ENCODE measurements around the gene PFN1. TPM values are rescaled to one million over a fixed set of nuclear protein-coding genes. Genes with fewer than 3 reads are reported as not detected.
A peak's percentile ranks its signal among the peaks of the same experiment; 100 is the strongest.

PFN1 gene
- total and polyA plus RNA-seq, 10 of the 15 experiments (the other 5 are each of a cell fraction or from before 2014, with no cell fraction given): 154 to 3,892 (median 1,918) TPM

DNA sequence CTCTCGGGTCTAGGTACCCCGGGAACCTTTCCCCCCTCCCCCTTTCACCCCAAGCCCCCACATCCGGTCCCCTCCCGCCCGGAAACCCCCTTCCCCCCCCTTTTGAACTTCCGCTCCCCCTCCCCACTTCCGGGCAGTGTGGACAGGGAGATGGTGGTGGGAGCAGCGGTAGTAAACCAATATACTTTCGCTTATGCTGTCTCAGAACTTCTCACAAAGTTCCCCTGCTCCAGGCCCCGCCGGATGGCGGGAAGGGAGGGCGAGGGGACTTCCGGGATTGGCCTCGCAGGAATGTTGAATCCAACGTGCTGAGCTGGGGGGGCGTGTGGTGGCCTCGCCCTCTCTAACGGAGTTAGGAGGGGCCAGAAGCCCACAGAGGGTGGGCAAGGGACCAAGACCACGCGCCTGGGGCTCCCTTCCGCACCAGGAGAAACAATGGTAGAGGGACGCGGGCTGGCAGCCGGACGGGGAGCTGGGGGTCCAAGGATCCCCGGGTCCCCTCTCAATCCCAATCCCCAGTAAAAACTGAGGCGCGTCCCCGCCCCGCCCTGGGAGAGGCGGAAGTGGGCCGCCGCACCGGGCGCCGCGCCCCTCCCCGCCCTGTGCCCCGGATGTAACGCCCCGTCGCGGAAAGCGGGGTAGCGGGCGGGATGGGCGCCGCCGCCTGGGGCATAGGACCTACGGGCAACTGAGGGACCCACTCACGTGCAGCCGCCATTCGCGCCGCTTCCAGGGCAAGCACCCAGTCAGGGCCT lies 742 bp downstream of the PFN1 start (continued):
- TF ChIP-seq, protein P1, sequence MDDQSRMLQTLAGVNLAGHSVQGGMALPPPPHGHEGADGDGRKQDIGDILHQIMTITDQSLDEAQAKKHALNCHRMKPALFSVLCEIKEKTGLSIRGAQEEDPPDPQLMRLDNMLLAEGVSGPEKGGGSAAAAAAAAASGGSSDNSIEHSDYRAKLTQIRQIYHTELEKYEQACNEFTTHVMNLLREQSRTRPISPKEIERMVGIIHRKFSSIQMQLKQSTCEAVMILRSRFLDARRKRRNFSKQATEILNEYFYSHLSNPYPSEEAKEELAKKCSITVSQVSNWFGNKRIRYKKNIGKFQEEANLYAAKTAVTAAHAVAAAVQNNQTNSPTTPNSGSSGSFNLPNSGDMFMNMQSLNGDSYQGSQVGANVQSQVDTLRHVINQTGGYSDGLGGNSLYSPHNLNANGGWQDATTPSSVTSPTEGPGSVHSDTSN (IDR thresholded peaks at IDR 0.05; ENCODE audit: insufficient replicate concordance, low read depth, low read length): no peak
- TF ChIP-seq PAX5 (IDR thresholded peaks at IDR 0.05; ENCODE audit: borderline replicate concordance, low read depth, low read length) (0 out of 2 replicates have a peak, but pooled peaks have one; percentile 40), SMAD5 (IDR thresholded peaks at IDR 0.05; ENCODE audit: low read depth) (peak; percentile 21; the same call in 1 of the 2 replicates), LARP7 (IDR thresholded peaks at IDR 0.05) (peak; percentile 22; the same call in 1 of the 2 replicates), TAF1 (IDR thresholded peaks at IDR 0.05; ENCODE audit: borderline replicate concordance, low read depth, low read length) (peak; percentile 76), FOXM1 (IDR thresholded peaks at IDR 0.05; ENCODE audit: low read depth, low read length) (no peak), RELA (IDR thresholded peaks at IDR 0.05; ENCODE audit: borderline replicate concordance, partially characterized antibody) (peak; percentile 70), ZSCAN29 (IDR thresholded peaks at IDR 0.05) (peak; percentile 48; the same call in 1 of the 2 replicates), NR2C1 (IDR thresholded peaks at IDR 0.05) (peak; percentile 69), BHLHE40 (IDR thresholded peaks at IDR 0.05; ENCODE audit: borderline replicate concordance in 1 of 2, low read depth in 2 of 2, low read length in 1 of 2) (peak; percentile 53 to 92; a peak in 3 of 4 replicates), SMAD1 (IDR thresholded peaks at IDR 0.05; ENCODE audit: low read depth, partially characterized antibody) (no peak), POU2F2 (IDR thresholded peaks at IDR 0.05; ENCODE audit: borderline replicate concordance, low read depth, low read length) (peak; percentile 43; the same call in 1 of the 3 replicates), IKZF2 (IDR thresholded peaks at IDR 0.05) (peak; percentile 77 to 78), GATAD2B (conservative IDR thresholded peaks at IDR 0.05; ENCODE audit: low read depth) (peak; percentile 69), NBN (IDR thresholded peaks at IDR 0.05) (peak; percentile 39; the same call in 1 of the 2 replicates), NFIC (IDR thresholded peaks at IDR 0.05; ENCODE audit: low read depth, low read length) (no peak), ETV6 (conservative IDR thresholded peaks at IDR 0.05 in 1 of 2, IDR thresholded peaks at IDR 0.05 in 1 of 2; ENCODE audit: borderline replicate concordance in 1 of 2, low read depth in 1 of 2) (peak in 1 of 2 experiments; percentile 87; a peak in 2 of 4 replicates), BCL11A (IDR thresholded peaks at IDR 0.05; ENCODE audit: low read depth, low read length) (0 out of 2 replicates have a peak, but pooled peaks have one; percentile 9), EED (IDR thresholded peaks at IDR 0.05; ENCODE audit: low read depth) (peak; percentile 54; the same call in 1 of the 2 replicates), KAT2A (conservative IDR thresholded peaks at IDR 0.05; ENCODE audit: control insufficient read depth, low read depth, low read length) (no peak), BACH1 (IDR thresholded peaks at IDR 0.05; ENCODE audit: borderline replicate concordance) (peak; percentile 72), YY1 (IDR thresholded peaks at IDR 0.05; ENCODE audit: low read depth, low read length) (0 out of 2 replicates have a peak, but pooled peaks have one; percentile 43), DPF2 (IDR thresholded peaks at IDR 0.05) (peak; percentile 70; the same call in 1 of the 2 replicates)
- TF ChIP-seq, protein P2, sequence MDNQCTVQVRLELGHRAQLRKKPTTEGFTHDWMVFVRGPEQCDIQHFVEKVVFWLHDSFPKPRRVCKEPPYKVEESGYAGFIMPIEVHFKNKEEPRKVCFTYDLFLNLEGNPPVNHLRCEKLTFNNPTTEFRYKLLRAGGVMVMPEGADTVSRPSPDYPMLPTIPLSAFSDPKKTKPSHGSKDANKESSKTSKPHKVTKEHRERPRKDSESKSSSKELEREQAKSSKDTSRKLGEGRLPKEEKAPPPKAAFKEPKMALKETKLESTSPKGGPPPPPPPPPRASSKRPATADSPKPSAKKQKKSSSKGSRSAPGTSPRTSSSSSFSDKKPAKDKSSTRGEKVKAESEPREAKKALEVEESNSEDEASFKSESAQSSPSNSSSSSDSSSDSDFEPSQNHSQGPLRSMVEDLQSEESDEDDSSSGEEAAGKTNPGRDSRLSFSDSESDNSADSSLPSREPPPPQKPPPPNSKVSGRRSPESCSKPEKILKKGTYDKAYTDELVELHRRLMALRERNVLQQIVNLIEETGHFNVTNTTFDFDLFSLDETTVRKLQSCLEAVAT (IDR thresholded peaks at IDR 0.05): peak; percentile 85
- TF ChIP-seq, protein P3, sequence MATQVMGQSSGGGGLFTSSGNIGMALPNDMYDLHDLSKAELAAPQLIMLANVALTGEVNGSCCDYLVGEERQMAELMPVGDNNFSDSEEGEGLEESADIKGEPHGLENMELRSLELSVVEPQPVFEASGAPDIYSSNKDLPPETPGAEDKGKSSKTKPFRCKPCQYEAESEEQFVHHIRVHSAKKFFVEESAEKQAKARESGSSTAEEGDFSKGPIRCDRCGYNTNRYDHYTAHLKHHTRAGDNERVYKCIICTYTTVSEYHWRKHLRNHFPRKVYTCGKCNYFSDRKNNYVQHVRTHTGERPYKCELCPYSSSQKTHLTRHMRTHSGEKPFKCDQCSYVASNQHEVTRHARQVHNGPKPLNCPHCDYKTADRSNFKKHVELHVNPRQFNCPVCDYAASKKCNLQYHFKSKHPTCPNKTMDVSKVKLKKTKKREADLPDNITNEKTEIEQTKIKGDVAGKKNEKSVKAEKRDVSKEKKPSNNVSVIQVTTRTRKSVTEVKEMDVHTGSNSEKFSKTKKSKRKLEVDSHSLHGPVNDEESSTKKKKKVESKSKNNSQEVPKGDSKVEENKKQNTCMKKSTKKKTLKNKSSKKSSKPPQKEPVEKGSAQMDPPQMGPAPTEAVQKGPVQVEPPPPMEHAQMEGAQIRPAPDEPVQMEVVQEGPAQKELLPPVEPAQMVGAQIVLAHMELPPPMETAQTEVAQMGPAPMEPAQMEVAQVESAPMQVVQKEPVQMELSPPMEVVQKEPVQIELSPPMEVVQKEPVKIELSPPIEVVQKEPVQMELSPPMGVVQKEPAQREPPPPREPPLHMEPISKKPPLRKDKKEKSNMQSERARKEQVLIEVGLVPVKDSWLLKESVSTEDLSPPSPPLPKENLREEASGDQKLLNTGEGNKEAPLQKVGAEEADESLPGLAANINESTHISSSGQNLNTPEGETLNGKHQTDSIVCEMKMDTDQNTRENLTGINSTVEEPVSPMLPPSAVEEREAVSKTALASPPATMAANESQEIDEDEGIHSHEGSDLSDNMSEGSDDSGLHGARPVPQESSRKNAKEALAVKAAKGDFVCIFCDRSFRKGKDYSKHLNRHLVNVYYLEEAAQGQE (IDR thresholded peaks at IDR 0.05; ENCODE audit: low read depth, low read length): no peak

Data from GM12878 (cell line).